ENCODE results near the gene HMGCS1.
"Not testable (repeated sequence)": the region's sequence is repeated elsewhere in the genome, so short reads cannot be mapped to it uniquely, and the experiment has no call there.

HMGCS1 gene

GRCh38 chr5:43312076-43312661 lies 1.0 kb downstream of the HMGCS1 start:
- no peak for DNase-seq (ENCODE audit: low read depth)

- DNase-seq (ENCODE audit: low read depth) = no peak
Measured at GRCh38 chr5:43309637-43310036, 3.6 kb downstream of the HMGCS1 start.

GRCh38 chr5:43309122-43309521 lies 4.1 kb downstream of the HMGCS1 start:
- no peak for DNase-seq (ENCODE audit: low read depth)

GRCh38 chr5:43306954-43307353 lies 6.3 kb downstream of the HMGCS1 start:
- not testable (repeated sequence) for DNase-seq (ENCODE audit: low read depth)

GRCh38 chr5:43305948-43306565 lies 7.2 kb downstream of the HMGCS1 start:
- no peak for DNase-seq (ENCODE audit: low read depth)

- DNase-seq (ENCODE audit: low read depth) = no peak
Measured at GRCh38 chr5:43304525-43304924, 8.7 kb downstream of the HMGCS1 start.

GRCh38 chr5:43303242-43303641 lies 10.0 kb downstream of the HMGCS1 start:
- no peak for DNase-seq (ENCODE audit: low read depth)

GRCh38 chr5:43302481-43302880 lies 10.7 kb downstream of the HMGCS1 start:
- no peak for DNase-seq (ENCODE audit: low read depth)

GRCh38 chr5:43301653-43302091 lies 11.5 kb downstream of the HMGCS1 start:
- no peak for DNase-seq (ENCODE audit: low read depth)

- no peak for DNase-seq (ENCODE audit: low read depth)
Measured at GRCh38 chr5:43300112-43300511, 13.1 kb downstream of the HMGCS1 start.

GRCh38 chr5:43298443-43298842 lies 14.8 kb downstream of the HMGCS1 start:
- no peak for DNase-seq (ENCODE audit: low read depth)

- no peak for DNase-seq (ENCODE audit: low read depth)
Measured at GRCh38 chr5:43296835-43297234, 16.4 kb downstream of the HMGCS1 start.

GRCh38 chr5:43295202-43295601 lies 18.0 kb downstream of the HMGCS1 start:
- DNase-seq (ENCODE audit: low read depth) = no peak

- no peak for DNase-seq (ENCODE audit: low read depth)
Measured at GRCh38 chr5:43294226-43294625, 19.0 kb downstream of the HMGCS1 start.

GRCh38 chr5:43290726-43291125 lies 22.5 kb downstream of the HMGCS1 start:
- no peak for DNase-seq (ENCODE audit: low read depth)

- DNase-seq (ENCODE audit: low read depth) = no peak
Measured at GRCh38 chr5:43288269-43288831, 24.9 kb downstream of the HMGCS1 start.

GRCh38 chr5:43287493-43287892 lies 25.7 kb downstream of the HMGCS1 start:
- DNase-seq (ENCODE audit: low read depth) = no peak

GRCh38 chr5:43286623-43287022 lies 26.6 kb downstream of the HMGCS1 start:
- no peak for DNase-seq (ENCODE audit: low read depth)

- no peak for DNase-seq (ENCODE audit: low read depth)
Measured at GRCh38 chr5:43281840-43282658, 31.2 kb downstream of the HMGCS1 start.

- DNase-seq (ENCODE audit: low read depth) = no peak
Measured at GRCh38 chr5:43279548-43280274, 33.5 kb downstream of the HMGCS1 start.

- DNase-seq (ENCODE audit: low read depth) = no peak
Measured at GRCh38 chr5:43275391-43275790, 37.8 kb downstream of the HMGCS1 start.

- DNase-seq (ENCODE audit: low read depth) = no peak
Measured at GRCh38 chr5:43274435-43275114, 38.6 kb downstream of the HMGCS1 start.
